GM12874 (cell line): ENCODE results near the gene FAM151A.

Experiments
- CTCF ChIP-seq: IDR thresholded peaks from 2 replicates; pipeline ENCODE4 v1.5.1; 2011; ENCODE audit warnings: low read depth, mild to moderate bottlenecking, control low read depth, low read length, moderate library complexity; ENCODE audit not compliant: insufficient read depth

Gene FAM151A

GRCh38 chr1:54624466-54625464 lies 1.4 kb upstream of the FAM151A start:
- no peak for TF ChIP-seq CTCF

- no peak for TF ChIP-seq CTCF
These were observed 3.6 kb downstream of the FAM151A start for GRCh38 chr1:54619749-54620148.

- TF ChIP-seq CTCF = no peak
These were observed 7.6 kb downstream of the FAM151A start for GRCh38 chr1:54615531-54616279.

DNA sequence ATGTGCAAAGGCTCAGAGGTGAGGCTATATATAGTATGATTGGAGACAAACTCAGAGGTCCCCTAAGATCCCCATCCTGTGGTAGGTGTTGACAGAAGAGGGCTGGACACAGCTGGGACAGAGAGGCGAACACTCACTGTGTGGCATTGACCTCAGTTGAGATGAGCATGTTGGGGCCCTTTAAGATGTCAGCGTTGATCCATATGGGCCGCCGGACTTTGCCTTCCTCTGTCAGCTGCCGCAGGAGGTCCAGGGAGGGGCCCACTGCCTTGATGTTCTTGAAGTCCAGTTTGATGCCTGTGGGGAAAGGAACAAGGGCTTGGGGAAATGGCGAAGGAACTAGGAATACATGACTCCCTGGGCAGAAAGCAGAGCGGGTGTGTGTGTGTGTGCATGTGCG lies 8.8 kb downstream of the FAM151A start:
- no peak for TF ChIP-seq CTCF

DNA sequence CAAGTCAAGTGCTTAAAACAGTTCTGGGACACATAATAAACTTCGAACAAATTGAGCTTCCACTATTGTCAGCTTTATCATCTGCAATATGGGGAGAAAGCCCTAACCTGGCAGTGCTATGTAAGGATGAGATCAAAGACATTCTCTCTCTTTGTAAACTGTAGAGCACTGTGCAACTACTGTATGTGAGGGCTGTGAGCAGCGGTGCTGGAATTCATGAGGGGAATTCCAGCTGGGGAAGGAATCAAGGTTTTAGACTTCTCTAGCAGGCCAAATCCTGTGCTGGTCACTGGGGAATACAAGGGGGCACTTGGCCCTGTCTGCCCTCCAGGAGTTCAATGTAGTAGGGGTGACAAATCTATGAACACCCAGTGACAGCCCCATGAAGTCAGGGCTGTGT lies 9.3 kb downstream of the FAM151A start:
- no peak for TF ChIP-seq CTCF

GRCh38 chr1:54611621-54612020 lies 11.7 kb downstream of the FAM151A start:
- TF ChIP-seq CTCF = no peak
